HG02884 (cell line): ENCODE results near the gene DHRSX.
"Not testable (repeated sequence)": the region's sequence is repeated elsewhere in the genome, so short reads cannot be mapped to it uniquely, and the experiment has no call there.

ENCODE experiments used
- ATAC-seq: cut with Tn5 transposase; IDR thresholded peaks from one replicate; pipeline ENCODE4 v1.9.1; 2021; ENCODE audit warnings: mild to moderate bottlenecking, moderate library complexity; ENCODE audit not compliant: unreplicated experiment

The DHRSX gene

GRCh38 chrX:2226906-2227656 lies 273.7 kb downstream of the DHRSX start:
- no peak for ATAC-seq

GRCh38 chrX:2226182-2226581 lies 274.6 kb downstream of the DHRSX start:
- no peak for ATAC-seq

- ATAC-seq: no peak
These were observed 276.1 kb downstream of the DHRSX start for GRCh38 chrX:2224597-2225235.

GRCh38 chrX:2224161-2224560 lies 276.6 kb downstream of the DHRSX start:
- ATAC-seq: no peak

- ATAC-seq: peak; percentile 48
These were observed 279.8 kb downstream of the DHRSX start for GRCh38 chrX:2220829-2221567.

- ATAC-seq: no peak
These were observed 280.5 kb downstream of the DHRSX start for GRCh38 chrX:2220296-2220695.

- ATAC-seq: not testable (repeated sequence)
These were observed 286.5 kb downstream of the DHRSX start for GRCh38 chrX:2214138-2214823.

- not testable (repeated sequence) for ATAC-seq
These were observed 289.1 kb downstream of the DHRSX start for GRCh38 chrX:2211667-2212066.

GRCh38 chrX:2193273-2193592 lies 307.5 kb downstream of the DHRSX start:
- no peak for ATAC-seq

- no peak for ATAC-seq
These were observed 308.0 kb downstream of the DHRSX start for GRCh38 chrX:2192584-2193272.

GRCh38 chrX:2188840-2189239 lies 311.9 kb downstream of the DHRSX start:
- ATAC-seq: no peak

GRCh38 chrX:2188330-2188792 lies 312.4 kb downstream of the DHRSX start:
- no peak for ATAC-seq

GRCh38 chrX:2187352-2188115 lies 313.2 kb downstream of the DHRSX start:
- no peak for ATAC-seq

GRCh38 chrX:2185341-2186082 lies 315.3 kb downstream of the DHRSX start:
- ATAC-seq: no peak

GRCh38 chrX:2184089-2184488 lies 316.7 kb downstream of the DHRSX start:
- no peak for ATAC-seq

- no peak for ATAC-seq
These were observed 317.5 kb downstream of the DHRSX start for GRCh38 chrX:2183193-2183725.

- ATAC-seq: no peak
These were observed 323.2 kb downstream of the DHRSX start for GRCh38 chrX:2177541-2177940.

GRCh38 chrX:2176733-2177132 lies 324.0 kb downstream of the DHRSX start:
- no peak for ATAC-seq

GRCh38 chrX:2176274-2176673 lies 324.5 kb downstream of the DHRSX start:
- no peak for ATAC-seq
